Lower leg skin (tissue), 3 donors: ENCODE results near the gene NDFIP1.

Experiments
- POLR2A ChIP-seq, 2 donors: fragments of 450-650 bp; IDR thresholded peaks; one replicate each; pipeline ENCODE4 v1.6.1; 2016 to 2017; ENCODE audit warnings: antibody characterized with exemption in 2 of 2, mild to moderate bottlenecking in 1 of 2, moderate library complexity in 1 of 2
- TF ChIP-seq, protein P1 (sequence below), 3 donors: fragments of 450-650 bp; IDR thresholded peaks; one replicate each; pipeline ENCODE4 v1.5.1; 2016; ENCODE audit warnings: antibody characterized with exemption in 3 of 3, mild to moderate bottlenecking in 3 of 3, moderate library complexity in 2 of 3

DNA sequence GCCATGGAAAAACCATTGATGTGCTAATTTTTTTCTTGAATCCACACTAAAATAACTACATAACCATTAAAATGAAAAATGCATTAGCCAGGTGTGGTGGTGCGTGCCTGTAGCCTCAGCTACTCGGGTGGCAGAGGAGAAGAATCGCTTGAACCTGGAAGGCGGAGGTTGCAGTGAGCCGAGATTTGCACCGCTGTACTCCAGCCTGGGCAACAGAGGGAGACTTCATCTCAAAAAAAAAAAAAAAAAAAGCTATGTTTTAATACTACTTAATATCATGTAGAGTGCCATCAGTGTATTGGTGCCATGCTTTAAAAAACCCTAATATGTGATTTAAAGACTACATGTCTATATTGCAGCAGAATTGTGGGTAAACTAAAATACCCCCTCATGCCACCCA, 58.9 kb downstream of the NDFIP1 start:
- TF ChIP-seq, protein P1, sequence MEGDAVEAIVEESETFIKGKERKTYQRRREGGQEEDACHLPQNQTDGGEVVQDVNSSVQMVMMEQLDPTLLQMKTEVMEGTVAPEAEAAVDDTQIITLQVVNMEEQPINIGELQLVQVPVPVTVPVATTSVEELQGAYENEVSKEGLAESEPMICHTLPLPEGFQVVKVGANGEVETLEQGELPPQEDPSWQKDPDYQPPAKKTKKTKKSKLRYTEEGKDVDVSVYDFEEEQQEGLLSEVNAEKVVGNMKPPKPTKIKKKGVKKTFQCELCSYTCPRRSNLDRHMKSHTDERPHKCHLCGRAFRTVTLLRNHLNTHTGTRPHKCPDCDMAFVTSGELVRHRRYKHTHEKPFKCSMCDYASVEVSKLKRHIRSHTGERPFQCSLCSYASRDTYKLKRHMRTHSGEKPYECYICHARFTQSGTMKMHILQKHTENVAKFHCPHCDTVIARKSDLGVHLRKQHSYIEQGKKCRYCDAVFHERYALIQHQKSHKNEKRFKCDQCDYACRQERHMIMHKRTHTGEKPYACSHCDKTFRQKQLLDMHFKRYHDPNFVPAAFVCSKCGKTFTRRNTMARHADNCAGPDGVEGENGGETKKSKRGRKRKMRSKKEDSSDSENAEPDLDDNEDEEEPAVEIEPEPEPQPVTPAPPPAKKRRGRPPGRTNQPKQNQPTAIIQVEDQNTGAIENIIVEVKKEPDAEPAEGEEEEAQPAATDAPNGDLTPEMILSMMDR (IDR thresholded peaks at IDR 0.05) = no peak
- TF ChIP-seq POLR2A (IDR thresholded peaks at IDR 0.05) = no peak
